Measurements from ENCODE around the gene MASP1. TPM values are rescaled to one million over a fixed set of nuclear protein-coding genes. Genes with fewer than 3 reads are reported as not detected.

Gene MASP1
- total and polyA plus RNA-seq, 2 donors (not counting 1 experiment from before 2014, with no cell fraction given), result not detected

DNA sequence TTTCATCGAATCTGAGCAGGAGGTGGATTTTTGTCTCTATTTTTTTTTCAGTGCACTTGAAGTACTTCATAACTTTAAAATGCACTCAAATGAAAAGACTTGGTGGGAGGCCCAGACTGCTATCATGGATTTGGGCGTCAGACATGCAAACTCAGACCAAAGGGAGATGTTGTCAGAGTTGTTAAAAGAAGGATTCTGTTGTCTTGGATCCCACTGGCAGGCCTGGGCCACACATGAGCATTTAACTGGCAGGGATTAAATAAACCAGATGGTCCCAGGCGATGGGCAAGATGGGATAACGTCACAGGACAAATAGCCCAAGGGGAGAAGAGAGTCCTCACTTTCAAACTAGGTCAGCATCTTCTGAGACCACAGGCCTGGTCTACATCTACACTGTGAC lies 78.8 kb downstream of the MASP1 start:
- Histone ChIP-seq H3K79me2 (ENCODE audit: control insufficient read depth, insufficient read depth, low read length) (no peaks in the 10 kb centered on the region), H2AFZ (ENCODE audit: insufficient read depth, low read depth, low read length, poor library complexity, severe bottlenecking) (no peak overlapping the region), H3K27me3 (replicated peaks in 1 of 4; ENCODE audit: control extremely low read depth in 1 of 4, control insufficient read depth in 3 of 4, insufficient read depth in 4 of 4, low read length in 3 of 4) (peaks cover 0 to 17% (median 3%) of the 10 kb centered on the region in 4 experiments), H3K4me2 (replicated peaks; ENCODE audit: low read depth, low read length, poor library complexity, severe bottlenecking) (no peak overlapping the region), H3K36me3 (replicated peaks in 1 of 2; ENCODE audit: control extremely low read depth in 1 of 2, control insufficient read depth in 1 of 2, extremely low read depth in 1 of 2, insufficient read depth in 2 of 2, low read length in 1 of 2) (no peaks in the 10 kb centered on the region), H3K9me3 (ENCODE audit: control extremely low read depth in 1 of 3, control insufficient read depth in 2 of 3, insufficient read depth in 1 of 3, low read length in 2 of 3) (no peaks in the 10 kb centered on the region), H4K20me1 (ENCODE audit: control insufficient read depth, insufficient read depth, low read length, poor library complexity, severe bottlenecking) (no peaks in the 10 kb centered on the region), H3K4me3 (ENCODE audit: control extremely low read depth in 1 of 5, extremely low read depth in 1 of 5, insufficient read depth in 1 of 5, low read depth in 2 of 5, low read length in 4 of 5) (no peak overlapping the region), H3K9ac (ENCODE audit: low read length) (no peak overlapping the region), H3K27ac (ENCODE audit: low read length in 2 of 2) (no peak overlapping the region), H3K4me1 (ENCODE audit: control insufficient read depth in 2 of 2, insufficient read depth in 2 of 2, low read length in 2 of 2) (no peaks in the 10 kb centered on the region)
- Mint-ChIP-seq H3K9me3 (ENCODE audit: insufficient read depth) (no peaks in the 10 kb centered on the region), H3K27ac (no peak overlapping the region), H3K27me3 (peaks cover 30% of the 10 kb centered on the region), H3K4me3 (no peak overlapping the region), H3K4me1 (no peaks in the 10 kb centered on the region)
- DNase-seq (no peak), ATAC-seq (ENCODE audit: low read depth) (no peak)
- no peak for TF ChIP-seq CTCF (IDR thresholded peaks at IDR 0.05)
- TF ChIP-seq EZH2 (IDR thresholded peaks at IDR 0.05; ENCODE audit: borderline replicate concordance, insufficient read depth, low read depth, low read length, poor library complexity, severe bottlenecking), result no peak
- ChIA-PET POLR2A (no interaction called here), CTCF (interaction anchor here (0.7 kb wide), 1 partner anchor 158 kb away, joined by 3 read pairs; no protein-coding TSS in a partner anchor)
- WGBS (ENCODE audit: insufficient coverage), result 95% methylated on average over 3 of the region's 4 CpGs
- intact Hi-C loops (cut with micrococcal nuclease), result no loop called here

GRCh38 chr3:187212196-187212545 lies 79.4 kb downstream of the MASP1 start:
- intact Hi-C loops (cut with micrococcal nuclease), result no loop called here
- no peaks in the 10 kb centered on the region for H3K4me1 Mint-ChIP-seq
- POLR2A ChIA-PET, result no interaction called here
- no peak overlapping the region for H3K9ac ChIP-seq (ENCODE audit: low read length)
- CTCF ChIA-PET, result no interaction called here
- no peak overlapping the region for H3K4me2 ChIP-seq (replicated peaks; ENCODE audit: low read depth, low read length, poor library complexity, severe bottlenecking)
- no peak overlapping the region for H3K27ac Mint-ChIP-seq
- 90% methylated on average over 3 of the region's 3 CpGs for WGBS (ENCODE audit: insufficient coverage)
- H3K36me3 ChIP-seq (replicated peaks in 1 of 2; ENCODE audit: control extremely low read depth in 1 of 2, control insufficient read depth in 1 of 2, extremely low read depth in 1 of 2, insufficient read depth in 2 of 2, low read length in 1 of 2), result no peaks in the 10 kb centered on the region
- H3K27ac ChIP-seq (ENCODE audit: low read length in 2 of 2), result no peak overlapping the region
- H3K79me2 ChIP-seq (ENCODE audit: control insufficient read depth, insufficient read depth, low read length), result no peaks in the 10 kb centered on the region
- no peak for ATAC-seq (ENCODE audit: low read depth)
- no peak overlapping the region for H3K4me3 Mint-ChIP-seq
- H3K4me1 ChIP-seq (ENCODE audit: control insufficient read depth in 2 of 2, insufficient read depth in 2 of 2, low read length in 2 of 2), result no peaks in the 10 kb centered on the region
- H4K20me1 ChIP-seq (ENCODE audit: control insufficient read depth, insufficient read depth, low read length, poor library complexity, severe bottlenecking), result no peaks in the 10 kb centered on the region
- H3K4me3 ChIP-seq (ENCODE audit: control extremely low read depth in 1 of 5, extremely low read depth in 1 of 5, insufficient read depth in 1 of 5, low read depth in 2 of 5, low read length in 4 of 5), result no peak overlapping the region
- H3K9me3 ChIP-seq (ENCODE audit: control extremely low read depth in 1 of 3, control insufficient read depth in 2 of 3, insufficient read depth in 1 of 3, low read length in 2 of 3), result peaks cover 0 to 2% (median 2%) of the 10 kb centered on the region in 3 donors
- no peak overlapping the region for H2AFZ ChIP-seq (ENCODE audit: insufficient read depth, low read depth, low read length, poor library complexity, severe bottlenecking)
- TF ChIP-seq CTCF (IDR thresholded peaks at IDR 0.05) (no peak), EZH2 (IDR thresholded peaks at IDR 0.05; ENCODE audit: borderline replicate concordance, insufficient read depth, low read depth, low read length, poor library complexity, severe bottlenecking) (no peak)
- H3K27me3 Mint-ChIP-seq, result peaks cover 35% of the 10 kb centered on the region
- H3K27me3 ChIP-seq (replicated peaks in 1 of 4; ENCODE audit: control extremely low read depth in 1 of 4, control insufficient read depth in 3 of 4, insufficient read depth in 4 of 4, low read length in 3 of 4), result peaks cover 0 to 17% (median 3%) of the 10 kb centered on the region in 4 experiments
- no peaks in the 10 kb centered on the region for H3K9me3 Mint-ChIP-seq (ENCODE audit: insufficient read depth)
- DNase-seq, result no peak

Data from B cell (primary cell).